GM12878 (cell line): ENCODE data around the gene SPINK14.

Experiments used
- BHLHE40 ChIP-seq, 2 experiments: fragments of 450-650 bp in 1 of 2; IDR thresholded peaks; 2 replicates each; pipeline ENCODE4 v1.6.1; 2011 to 2017; ENCODE audit warnings: low read depth in 2 of 2, borderline replicate concordance in 1 of 2, improper control_type of control experiment in 1 of 2, low read length in 1 of 2, mild to moderate bottlenecking in 1 of 2
- ELK1 ChIP-seq: IDR thresholded peaks from 2 replicates; pipeline ENCODE4 v1.6.1; 2012; ENCODE audit warnings: low read depth, low read length, improper control_type of control experiment
- JUND ChIP-seq: IDR thresholded peaks from 2 replicates; pipeline ENCODE4 v1.6.1; 2012; ENCODE audit warnings: low read depth, mild to moderate bottlenecking, low read length, improper control_type of control experiment, moderate library complexity
- NFYB ChIP-seq: IDR thresholded peaks from 2 replicates; pipeline ENCODE4 v1.6.1; 2011; ENCODE audit warnings: low read depth, mild to moderate bottlenecking, low read length, improper control_type of control experiment, moderate library complexity; ENCODE audit not compliant: insufficient read depth
- SREBF1 ChIP-seq: IDR thresholded peaks from 2 replicates; pipeline ENCODE4 v1.6.1; 2012; ENCODE audit warnings: mild to moderate bottlenecking, low read length
- TCF12 ChIP-seq: IDR thresholded peaks from 2 replicates; pipeline ENCODE4 v1.6.1; 2011; ENCODE audit warnings: low read depth, mild to moderate bottlenecking, low read length

DNA sequence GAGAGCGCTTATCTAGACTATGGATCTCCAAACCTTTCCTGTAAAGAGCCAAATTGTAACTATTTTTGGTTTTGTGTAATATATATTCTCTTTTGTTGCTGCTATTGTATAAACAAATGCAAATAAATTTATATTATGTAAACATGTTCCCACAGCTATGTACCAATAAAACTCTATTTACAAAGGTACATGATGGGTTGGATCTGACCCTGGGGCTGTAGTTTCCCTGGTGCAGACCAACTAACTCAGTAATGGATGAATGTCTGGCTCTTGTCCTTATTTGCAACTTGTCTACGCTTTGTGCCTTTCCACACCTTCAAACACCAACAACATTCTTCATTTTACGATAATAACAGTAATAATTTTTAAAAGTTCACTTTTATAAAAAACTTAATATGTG, 27.5 kb upstream of the SPINK14 start:
- TF ChIP-seq NFYB, result no peak
- TF ChIP-seq ELK1, result no peak
- no peak for TF ChIP-seq BHLHE40 (IDR thresholded peaks at IDR 0.05; ENCODE audit: borderline replicate concordance in 1 of 2, low read depth in 2 of 2, low read length in 1 of 2)
- TF ChIP-seq TCF12, result no peak
- TF ChIP-seq SREBF1, result no peak
- TF ChIP-seq JUND, result no peak
